Cardiac fibroblast (primary cell): ENCODE data around the gene DOCK11.

Experiments
- DNase-seq, 2 donors: peaks; one replicate each; pipeline versions ENCODE4 v3.0.0 to v3.0.0-alpha.2; 2010; ENCODE audit warnings: low read depth in 2 of 2
- H3K4me3 ChIP-seq, 2 donors: replicated peaks in 1 of 2; 1 replicate in 1 of 2; 2 replicates in 1 of 2; pipeline ENCODE4 v1.5.1; 2011; ENCODE audit warnings: low read depth in 2 of 2, low read length in 2 of 2, mild to moderate bottlenecking in 2 of 2, moderate library complexity in 1 of 2
- CTCF ChIP-seq: IDR thresholded peaks from one replicate; pipeline ENCODE4 v1.5.1; 2011; ENCODE audit warnings: low read depth, mild to moderate bottlenecking, low read length, inconsistent platforms

The DOCK11 gene

GRCh38 chrX:118632862-118633261 lies 137.2 kb downstream of the DOCK11 start:
- H3K4me3 ChIP-seq: no peak overlapping the region
- no peak for TF ChIP-seq CTCF
- DNase-seq: no peak

GRCh38 chrX:118633530-118633929 lies 137.9 kb downstream of the DOCK11 start:
- H3K4me3 ChIP-seq: no peak overlapping the region
- no peak for TF ChIP-seq CTCF

GRCh38 chrX:118634336-118634735 lies 138.7 kb downstream of the DOCK11 start:
- H3K4me3 ChIP-seq: no peak overlapping the region
- no peak for DNase-seq
- TF ChIP-seq CTCF: no peak

More at GRCh38 chrX:118633530-118633929, 137.9 kb downstream of the DOCK11 start:
- no peak for DNase-seq

- peak; percentile 15 for TF ChIP-seq CTCF
- DNase-seq: peak; percentile 10 to 15
Measured at GRCh38 chrX:118637997-118638396, 142.4 kb downstream of the DOCK11 start.

GRCh38 chrX:118644378-118644777 lies 148.8 kb downstream of the DOCK11 start:
- peak; percentile 51 for TF ChIP-seq CTCF
- peak; percentile 56 to 66 for DNase-seq
- no peak overlapping the region for H3K4me3 ChIP-seq

More at GRCh38 chrX:118637997-118638396, 142.4 kb downstream of the DOCK11 start:
- H3K4me3 ChIP-seq: no peak overlapping the region

GRCh38 chrX:118652717-118653116 lies 157.1 kb downstream of the DOCK11 start:
- H3K4me3 ChIP-seq: no peak overlapping the region
- DNase-seq: peak; percentile 19 to 41
- no peak for TF ChIP-seq CTCF

- no peak for DNase-seq
Measured at GRCh38 chrX:118654331-118654730, 158.7 kb downstream of the DOCK11 start.

More at GRCh38 chrX:118654331-118654730, 158.7 kb downstream of the DOCK11 start:
- H3K4me3 ChIP-seq: no peak overlapping the region
- no peak for TF ChIP-seq CTCF
